Body of pancreas (tissue), 4 donors: ENCODE data around the gene AP1M1.

Experiments used
- POLR2A ChIP-seq, 3 donors: fragments of 450-650 bp; IDR thresholded peaks; one replicate each; pipeline ENCODE4 v1.6.1; 2016; ENCODE audit warnings: antibody characterized with exemption in 3 of 3, mild to moderate bottlenecking in 2 of 3
- TF ChIP-seq, protein P1 (sequence below), 7 experiments: fragments of 450-650 bp in 4 of 7; fragments of 200-600 bp in 3 of 7; sonication (generic) in 3 of 7; IDR thresholded peaks; one replicate each; pipeline ENCODE4 v1.5.1; 2016 to 2019; ENCODE audit warnings: antibody characterized with exemption in 7 of 7

GRCh38 chr19:16218851-16219250, 21.1 kb downstream of the AP1M1 start:
- TF ChIP-seq, protein P1, sequence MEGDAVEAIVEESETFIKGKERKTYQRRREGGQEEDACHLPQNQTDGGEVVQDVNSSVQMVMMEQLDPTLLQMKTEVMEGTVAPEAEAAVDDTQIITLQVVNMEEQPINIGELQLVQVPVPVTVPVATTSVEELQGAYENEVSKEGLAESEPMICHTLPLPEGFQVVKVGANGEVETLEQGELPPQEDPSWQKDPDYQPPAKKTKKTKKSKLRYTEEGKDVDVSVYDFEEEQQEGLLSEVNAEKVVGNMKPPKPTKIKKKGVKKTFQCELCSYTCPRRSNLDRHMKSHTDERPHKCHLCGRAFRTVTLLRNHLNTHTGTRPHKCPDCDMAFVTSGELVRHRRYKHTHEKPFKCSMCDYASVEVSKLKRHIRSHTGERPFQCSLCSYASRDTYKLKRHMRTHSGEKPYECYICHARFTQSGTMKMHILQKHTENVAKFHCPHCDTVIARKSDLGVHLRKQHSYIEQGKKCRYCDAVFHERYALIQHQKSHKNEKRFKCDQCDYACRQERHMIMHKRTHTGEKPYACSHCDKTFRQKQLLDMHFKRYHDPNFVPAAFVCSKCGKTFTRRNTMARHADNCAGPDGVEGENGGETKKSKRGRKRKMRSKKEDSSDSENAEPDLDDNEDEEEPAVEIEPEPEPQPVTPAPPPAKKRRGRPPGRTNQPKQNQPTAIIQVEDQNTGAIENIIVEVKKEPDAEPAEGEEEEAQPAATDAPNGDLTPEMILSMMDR (IDR thresholded peaks at IDR 0.05), result no peak
- no peak for TF ChIP-seq POLR2A (IDR thresholded peaks at IDR 0.05)
